ENCODE data around the gene CPM. TPM values are rescaled to one million over a fixed set of nuclear protein-coding genes. Genes with fewer than 3 reads are reported as not detected.

The CPM gene
- polyA plus RNA-seq, 1 donor (not counting 4 experiments of a cell fraction or from before 2014, with no cell fraction given) = 2.5 TPM

- Histone ChIP-seq H3K9ac (ENCODE audit: control insufficient read depth, extremely low read depth, insufficient read depth, low read length) (no peak overlapping the region), H4K20me1 (ENCODE audit: control insufficient read depth, extremely low read depth, insufficient read depth, low read length) (no peaks in the 10 kb centered on the region), H3K4me2 (ENCODE audit: control insufficient read depth, extremely low read depth, insufficient read depth, low read depth, low read length) (no peak overlapping the region), H3K4me3 (ENCODE audit: control insufficient read depth in 2 of 3, extremely low read depth in 1 of 3, insufficient read depth in 2 of 3, low read depth in 1 of 3, low read length in 3 of 3) (no peak overlapping the region), H3K27ac (ENCODE audit: control insufficient read depth, insufficient read depth, low read length) (no peak overlapping the region), H3K9me3 (ENCODE audit: control insufficient read depth, low read depth, low read length) (no peaks in the 10 kb centered on the region), H3K27me3 (ENCODE audit: control insufficient read depth, extremely low read depth, insufficient read depth, low read length) (no peaks in the 10 kb centered on the region), H3K36me3 (ENCODE audit: control insufficient read depth in 2 of 2, extremely low read depth in 1 of 2, insufficient read depth in 2 of 2, low read length in 2 of 2) (no peaks in the 10 kb centered on the region), H3K4me1 (ENCODE audit: control insufficient read depth, extremely low read depth, insufficient read depth, low read length) (no peaks in the 10 kb centered on the region), H3K79me2 (ENCODE audit: control insufficient read depth, insufficient read depth, low read length) (no peaks in the 10 kb centered on the region), H3K9me1 (ENCODE audit: control insufficient read depth, extremely low read depth, insufficient read depth, low read length) (no peaks in the 10 kb centered on the region), H2AFZ (ENCODE audit: control insufficient read depth, low read length) (no peak overlapping the region)
- DNase-seq (ENCODE audit: low read depth, low spot score) (no peak), FAIRE-seq (no peak)
- dilution Hi-C loops (cut with MboI; ENCODE audit: extremely low pct_ligation_motif_present, low sequenced_read_pairs) = no loop called here
- TF ChIP-seq CTCF (optimal IDR thresholded peaks at IDR 0.05 in 1 of 3, IDR thresholded peaks at IDR 0.05 in 1 of 3, conservative IDR thresholded peaks at IDR 0.05 in 1 of 3; ENCODE audit: extremely low read depth in 1 of 3, insufficient read depth in 2 of 3, low read length in 3 of 3) (no peak), EZH2 (IDR thresholded peaks at IDR 0.05; ENCODE audit: low read length) (no peak)
These were observed 21.8 kb upstream of the CPM start for GRCh38 chr12:68954811-68955210.

GRCh38 chr12:68953536-68953935 lies 20.6 kb upstream of the CPM start:
- Histone ChIP-seq H3K9me1 (ENCODE audit: control insufficient read depth, extremely low read depth, insufficient read depth, low read length) (no peaks in the 10 kb centered on the region), H3K4me2 (ENCODE audit: control insufficient read depth, extremely low read depth, insufficient read depth, low read depth, low read length) (no peak overlapping the region), H3K36me3 (ENCODE audit: control insufficient read depth in 2 of 2, extremely low read depth in 1 of 2, insufficient read depth in 2 of 2, low read length in 2 of 2) (no peaks in the 10 kb centered on the region), H2AFZ (ENCODE audit: control insufficient read depth, low read length) (no peak overlapping the region), H3K79me2 (ENCODE audit: control insufficient read depth, insufficient read depth, low read length) (no peaks in the 10 kb centered on the region), H3K27me3 (ENCODE audit: control insufficient read depth, extremely low read depth, insufficient read depth, low read length) (no peaks in the 10 kb centered on the region), H3K9ac (ENCODE audit: control insufficient read depth, extremely low read depth, insufficient read depth, low read length) (no peak overlapping the region), H3K9me3 (ENCODE audit: control insufficient read depth, low read depth, low read length) (no peaks in the 10 kb centered on the region), H3K4me3 (ENCODE audit: control insufficient read depth in 2 of 3, extremely low read depth in 1 of 3, insufficient read depth in 2 of 3, low read depth in 1 of 3, low read length in 3 of 3) (no peak overlapping the region), H3K27ac (ENCODE audit: control insufficient read depth, insufficient read depth, low read length) (no peak overlapping the region), H4K20me1 (ENCODE audit: control insufficient read depth, extremely low read depth, insufficient read depth, low read length) (no peaks in the 10 kb centered on the region), H3K4me1 (ENCODE audit: control insufficient read depth, extremely low read depth, insufficient read depth, low read length) (no peaks in the 10 kb centered on the region)
- dilution Hi-C loops (cut with MboI; ENCODE audit: extremely low pct_ligation_motif_present, low sequenced_read_pairs) = no loop called here
- FAIRE-seq = no peak
- TF ChIP-seq CTCF (optimal IDR thresholded peaks at IDR 0.05 in 1 of 3, IDR thresholded peaks at IDR 0.05 in 1 of 3, conservative IDR thresholded peaks at IDR 0.05 in 1 of 3; ENCODE audit: extremely low read depth in 1 of 3, insufficient read depth in 2 of 3, low read length in 3 of 3) (no peak), EZH2 (IDR thresholded peaks at IDR 0.05; ENCODE audit: low read length) (no peak)
- no peak for DNase-seq (ENCODE audit: low read depth, low spot score)

Data from keratinocyte (primary cell).